HG02870 (cell line): ENCODE data around the gene PIP5KL1.
"Not testable (repeated sequence)": the region's sequence is repeated elsewhere in the genome, so short reads cannot be mapped to it uniquely, and the experiment has no call there.

Experiments
- ATAC-seq: cut with Tn5 transposase; IDR thresholded peaks from one replicate; pipeline ENCODE4 v1.9.1; 2021; ENCODE audit warnings: mild to moderate bottlenecking, moderate library complexity; ENCODE audit not compliant: unreplicated experiment

Gene PIP5KL1

GRCh38 chr9:127896395-127897192 is 34.0 kb downstream of the PIP5KL1 start:
- ATAC-seq, result no peak

GRCh38 chr9:127895811-127896210 is 34.8 kb downstream of the PIP5KL1 start:
- ATAC-seq, result no peak

- ATAC-seq, result no peak
Observed at GRCh38 chr9:127893392-127893791, 37.2 kb downstream of the PIP5KL1 start.

GRCh38 chr9:127892831-127893230 is 37.7 kb downstream of the PIP5KL1 start:
- no peak for ATAC-seq

- ATAC-seq, result no peak
Observed at GRCh38 chr9:127890053-127890452, 40.5 kb downstream of the PIP5KL1 start.

GRCh38 chr9:127887792-127888191 is 42.8 kb downstream of the PIP5KL1 start:
- no peak for ATAC-seq

GRCh38 chr9:127886401-127886972 is 44.1 kb downstream of the PIP5KL1 start:
- no peak for ATAC-seq

- ATAC-seq, result no peak
Observed at GRCh38 chr9:127885508-127886281, 44.9 kb downstream of the PIP5KL1 start.

- ATAC-seq, result no peak
Observed at GRCh38 chr9:127884976-127885490, 45.5 kb downstream of the PIP5KL1 start.

- no peak for ATAC-seq
Observed at GRCh38 chr9:127884427-127884911, 46.1 kb downstream of the PIP5KL1 start.

GRCh38 chr9:127883959-127884358 is 46.6 kb downstream of the PIP5KL1 start:
- ATAC-seq, result no peak

- not testable (repeated sequence) for ATAC-seq
Observed at GRCh38 chr9:127881715-127882114, 48.9 kb downstream of the PIP5KL1 start.

GRCh38 chr9:127880143-127880542 is 50.4 kb downstream of the PIP5KL1 start:
- ATAC-seq, result no peak

GRCh38 chr9:127878652-127879390 is 51.8 kb downstream of the PIP5KL1 start:
- ATAC-seq, result no peak

GRCh38 chr9:127878001-127878651 is 52.5 kb downstream of the PIP5KL1 start:
- ATAC-seq, result no peak

- no peak for ATAC-seq
Observed at GRCh38 chr9:127877566-127877998, 53.0 kb downstream of the PIP5KL1 start, which contains the start of gene AK1. Gene AK1, minus strand, starts transcription at chr9:127877675. Its CDS starts 3,058 bp downstream, at chr9:127874617.

- ATAC-seq, result no peak
Observed at GRCh38 chr9:127876764-127877562, 53.6 kb downstream of the PIP5KL1 start.

- no peak for ATAC-seq
Observed at GRCh38 chr9:127876026-127876763, 54.4 kb downstream of the PIP5KL1 start.
